Measurements from ENCODE around the gene B3GNT8. TPM values are rescaled to one million over a fixed set of nuclear protein-coding genes. Genes with fewer than 3 reads are reported as not detected.
A peak's percentile ranks its signal among the peaks of the same experiment; 100 is the strongest.

Gene B3GNT8
- total and polyA plus RNA-seq, 3 experiments from 2014 or later = 0.66 to 11.1 (median 0.91) TPM

DNA sequence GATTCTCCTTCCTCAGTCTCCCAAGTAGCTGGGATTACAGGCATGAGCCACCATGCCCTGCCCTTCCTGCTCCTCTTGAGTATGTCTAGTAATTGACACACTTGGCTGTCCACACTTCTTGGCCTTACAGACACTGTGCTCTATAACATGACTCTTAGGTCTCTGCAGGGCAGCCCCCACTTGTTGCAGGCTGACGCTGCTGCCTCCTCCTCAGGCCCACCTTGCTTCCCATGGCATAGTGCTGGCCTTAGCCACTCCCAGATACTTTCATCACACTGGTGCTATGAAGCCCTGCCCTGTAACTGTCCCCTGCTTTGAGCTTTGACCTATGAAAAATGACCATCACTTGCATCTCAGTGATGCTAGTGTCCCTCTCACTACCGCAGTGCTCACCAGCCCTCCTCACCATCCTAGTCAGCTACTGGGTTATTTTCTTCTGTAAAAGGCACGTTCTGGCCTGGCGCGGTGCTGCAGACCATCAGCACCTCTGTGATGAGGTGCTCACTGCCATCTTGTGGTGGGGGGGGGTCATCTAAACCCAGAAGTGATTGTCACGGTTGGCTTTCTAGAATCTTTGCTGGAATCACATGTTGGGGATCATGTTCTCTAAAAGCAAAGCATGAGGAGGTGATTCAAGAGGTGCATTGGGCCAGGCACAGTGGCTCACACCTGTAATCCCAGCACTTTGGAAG is 25.6 kb upstream of the B3GNT8 start:
- peaks cover 7 to 22% (median 18%) of the 10 kb centered on the region in 3 donors for H3K4me1 Mint-ChIP-seq
- H3K4me3 Mint-ChIP-seq = no peak overlapping the region
- peaks cover 13 to 14% of the 10 kb centered on the region in 2 donors for H3K27me3 Mint-ChIP-seq
- Histone ChIP-seq H3K9me3 (ENCODE audit: low read length) (no peaks in the 10 kb centered on the region), H3K27me3 (ENCODE audit: insufficient read depth, low read length, poor library complexity, severe bottlenecking) (no peaks in the 10 kb centered on the region), H3K27ac (ENCODE audit: low read depth, low read length) (no peak overlapping the region), H3K4me3 (ENCODE audit: low read length) (no peak overlapping the region), H3K4me1 (ENCODE audit: insufficient read depth, low read length) (peaks cover 20% of the 10 kb centered on the region), H3K36me3 (ENCODE audit: insufficient read depth, low read length) (no peaks in the 10 kb centered on the region)
- ChIA-PET CTCF (interaction anchor here (1.9 kb wide), 1 partner anchor 118 kb away, joined by 7 read pairs; no protein-coding TSS in a partner anchor), POLR2A (interaction anchor here (0.7 kb wide), 1 partner anchor 107 kb away, joined by 7 read pairs; no protein-coding TSS in a partner anchor)
- no peak for DNase-seq
- H3K36me3 Mint-ChIP-seq = no peaks in the 10 kb centered on the region
- H3K27ac Mint-ChIP-seq = no peak overlapping the region
- no peaks in the 10 kb centered on the region for H3K9me3 Mint-ChIP-seq

DNA sequence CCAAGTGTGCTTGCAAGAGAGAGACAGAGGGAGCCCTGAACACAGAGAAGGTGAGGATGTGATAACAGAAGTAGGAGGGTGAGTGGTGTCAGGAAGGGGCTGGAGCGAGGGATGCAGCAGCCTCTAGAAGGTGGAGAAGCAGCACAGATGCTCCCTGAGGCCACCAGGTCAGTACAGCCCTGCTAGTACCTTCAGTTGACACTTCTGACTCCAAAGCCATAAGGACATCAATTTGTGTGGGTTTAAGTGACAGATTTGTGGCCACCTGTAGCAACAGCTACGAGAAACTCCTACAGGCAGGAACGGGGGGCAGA is 22.6 kb upstream of the B3GNT8 start:
- ChIA-PET POLR2A (no interaction called here), CTCF (interaction anchor here (0.6 to 6.8 kb wide), 21 partner anchors 10 to 148 kb away, joined by 3 to 94 read pairs (median 6); partner anchors contain the start of genes B9D2, CEACAM21 and DMAC2)
- H3K27me3 ChIP-seq (ENCODE audit: insufficient read depth, low read length, poor library complexity, severe bottlenecking) = no peaks in the 10 kb centered on the region
- Mint-ChIP-seq H3K4me3 (no peak overlapping the region), H3K9me3 (no peaks in the 10 kb centered on the region), H3K27ac (peak overlapping the region in 1 of 8 donors; percentile 71), H3K27me3 (peaks cover 14 to 17% of the 10 kb centered on the region in 2 donors), H3K36me3 (no peaks in the 10 kb centered on the region), H3K4me1 (peaks cover 3 to 11% (median 6%) of the 10 kb centered on the region in 3 donors)
- H3K4me1 ChIP-seq (ENCODE audit: insufficient read depth, low read length) = peaks cover 5% of the 10 kb centered on the region
- no peaks in the 10 kb centered on the region for H3K9me3 ChIP-seq (ENCODE audit: low read length)
- no peak overlapping the region for H3K4me3 ChIP-seq (ENCODE audit: low read length)
- H3K27ac ChIP-seq (ENCODE audit: low read depth, low read length) = no peak overlapping the region
- DNase-seq = no peak
- no peaks in the 10 kb centered on the region for H3K36me3 ChIP-seq (ENCODE audit: insufficient read depth, low read length)

DNA sequence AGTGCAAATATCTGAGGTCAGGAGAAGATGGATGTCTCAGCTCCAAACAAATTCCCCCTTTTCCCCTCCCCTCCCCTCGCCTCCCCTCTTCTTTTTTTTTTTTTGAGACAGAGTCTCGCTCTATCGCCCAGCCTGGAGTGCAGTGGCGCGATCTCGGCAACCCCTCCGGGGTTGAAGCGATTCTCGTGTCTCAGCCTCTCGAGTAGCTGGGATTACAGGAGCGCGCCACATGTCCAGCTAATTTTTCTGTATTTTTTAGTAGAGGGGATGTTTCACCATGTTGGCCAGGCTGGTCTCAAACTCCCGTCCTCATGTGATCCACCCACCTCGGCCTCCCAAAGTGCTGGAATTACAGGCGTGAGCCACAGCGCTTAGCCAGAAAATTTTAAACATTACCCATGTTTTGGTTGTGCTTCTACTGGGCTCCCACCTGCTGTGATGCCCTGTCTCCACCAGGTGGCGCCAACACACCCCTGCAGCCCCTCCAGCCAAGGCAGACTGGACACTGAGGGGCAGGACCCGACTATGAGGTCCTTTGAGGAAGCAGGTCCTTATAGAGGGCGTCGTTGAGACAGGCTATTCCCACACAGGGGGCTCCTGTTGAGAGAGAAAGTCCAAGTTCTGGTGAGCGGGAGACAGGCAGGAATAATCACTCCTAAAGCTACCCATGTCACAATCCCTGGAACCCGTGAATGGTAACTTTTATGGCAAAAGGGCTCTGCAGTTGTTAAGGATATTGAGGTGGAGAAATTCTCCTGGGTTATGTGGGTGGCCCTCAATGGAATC is 22.1 kb upstream of the B3GNT8 start:
- Mint-ChIP-seq H3K9me3 (no peaks in the 10 kb centered on the region), H3K27ac (peak overlapping the region in 1 of 8 donors; percentile 26), H3K36me3 (no peaks in the 10 kb centered on the region), H3K4me1 (peaks cover 3 to 11% (median 6%) of the 10 kb centered on the region in 3 donors), H3K4me3 (peak overlapping the region; percentile 10 to 69 (median 62)), H3K27me3 (peaks cover 16 to 17% of the 10 kb centered on the region in 2 donors)
- ChIA-PET CTCF (interaction anchor here (0.6 to 6.8 kb wide), 33 partner anchors 10 to 785 kb away, joined by 3 to 94 read pairs (median 5); partner anchors contain the start of genes CEACAM21 and DMAC2), POLR2A (interaction anchor here (0.9 kb wide), 1 partner anchor 184 kb away, joined by 5 read pairs; no protein-coding TSS in a partner anchor)
- Histone ChIP-seq H3K27me3 (ENCODE audit: insufficient read depth, low read length, poor library complexity, severe bottlenecking) (no peaks in the 10 kb centered on the region), H3K36me3 (ENCODE audit: insufficient read depth, low read length) (no peaks in the 10 kb centered on the region), H3K4me3 (ENCODE audit: low read length) (peak overlapping the region; percentile 39), H3K27ac (ENCODE audit: low read depth, low read length) (no peak overlapping the region), H3K4me1 (ENCODE audit: insufficient read depth, low read length) (peaks cover 5% of the 10 kb centered on the region), H3K9me3 (ENCODE audit: low read length) (no peaks in the 10 kb centered on the region)
- DNase-seq = peak; percentile 54 to 76 (median 66)

DNA sequence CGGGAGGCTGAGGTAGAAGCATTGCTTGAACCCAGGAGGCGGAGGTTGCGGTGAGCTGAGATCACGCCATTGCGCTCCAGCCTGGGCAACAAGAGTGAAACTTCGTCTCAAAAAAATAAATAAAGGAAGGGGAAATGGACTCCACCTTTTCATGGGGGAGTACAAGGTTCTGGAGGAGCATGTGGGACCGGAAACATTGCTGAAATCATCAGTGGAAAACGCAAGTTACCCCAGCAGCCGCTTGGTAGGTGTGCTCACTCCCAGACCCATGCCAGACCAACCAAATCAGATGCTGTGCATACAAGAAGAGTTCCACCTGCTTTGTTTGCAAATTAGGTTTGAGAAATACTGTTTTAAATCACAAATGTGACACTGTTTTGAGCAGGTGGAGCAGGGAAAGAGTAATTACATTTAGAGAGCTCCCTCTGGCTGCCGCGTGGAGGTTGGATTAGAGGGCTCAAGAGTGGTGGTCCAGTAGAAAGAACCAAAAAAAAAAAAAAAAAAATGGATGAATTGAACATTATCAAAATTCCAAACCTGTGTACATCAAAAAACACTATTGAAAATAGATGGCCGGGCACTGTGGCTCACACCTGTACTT is 20.7 kb upstream of the B3GNT8 start:
- no peak overlapping the region for H3K27ac Mint-ChIP-seq
- no peaks in the 10 kb centered on the region for H3K36me3 ChIP-seq (ENCODE audit: insufficient read depth, low read length)
- no peaks in the 10 kb centered on the region for H3K36me3 Mint-ChIP-seq
- peaks cover 3 to 11% (median 6%) of the 10 kb centered on the region in 3 donors for H3K4me1 Mint-ChIP-seq
- H3K27me3 ChIP-seq (ENCODE audit: insufficient read depth, low read length, poor library complexity, severe bottlenecking) = no peaks in the 10 kb centered on the region
- H3K4me3 ChIP-seq (ENCODE audit: low read length) = no peak overlapping the region
- no peak for DNase-seq
- no peaks in the 10 kb centered on the region for H3K9me3 ChIP-seq (ENCODE audit: low read length)
- POLR2A ChIA-PET = no interaction called here
- no peak overlapping the region for H3K4me3 Mint-ChIP-seq
- peaks cover 5% of the 10 kb centered on the region for H3K4me1 ChIP-seq (ENCODE audit: insufficient read depth, low read length)
- CTCF ChIA-PET = interaction anchor here (1.3 to 6.8 kb wide), 12 partner anchors 8 to 784 kb away, joined by 3 to 94 read pairs (median 6); partner anchors contain the start of gene DMAC2
- H3K27ac ChIP-seq (ENCODE audit: low read depth, low read length) = no peak overlapping the region
- no peaks in the 10 kb centered on the region for H3K9me3 Mint-ChIP-seq
- peaks cover 25% of the 10 kb centered on the region in 2 donors for H3K27me3 Mint-ChIP-seq

DNA sequence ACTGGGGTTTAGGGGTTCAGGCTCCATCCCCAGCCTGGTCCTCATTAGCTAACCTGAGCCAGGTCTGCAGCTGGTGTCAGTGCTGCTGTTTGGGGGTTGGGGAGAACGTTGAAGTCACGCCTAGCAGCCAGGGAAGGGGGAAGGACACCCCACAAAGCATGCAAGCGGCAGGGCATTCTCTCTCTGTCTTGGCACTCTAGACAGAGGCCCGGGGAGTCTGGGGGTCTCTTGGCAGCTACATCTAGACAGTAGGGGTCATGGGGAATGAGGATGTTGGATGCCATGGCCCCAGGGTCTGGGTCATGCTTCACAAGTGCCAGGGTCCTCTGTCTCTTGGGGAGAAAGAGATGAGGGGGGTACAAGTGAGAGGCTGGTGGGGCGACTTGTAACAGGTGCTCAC is 18.4 kb upstream of the B3GNT8 start:
- Mint-ChIP-seq H3K27ac (no peak overlapping the region), H3K4me3 (no peak overlapping the region), H3K9me3 (no peaks in the 10 kb centered on the region), H3K36me3 (no peaks in the 10 kb centered on the region), H3K4me1 (peaks cover 3 to 11% (median 6%) of the 10 kb centered on the region in 3 donors), H3K27me3 (peaks cover 25 to 28% of the 10 kb centered on the region in 2 donors)
- Histone ChIP-seq H3K4me3 (ENCODE audit: low read length) (no peak overlapping the region), H3K4me1 (ENCODE audit: insufficient read depth, low read length) (peaks cover 5% of the 10 kb centered on the region), H3K9me3 (ENCODE audit: low read length) (no peaks in the 10 kb centered on the region), H3K36me3 (ENCODE audit: insufficient read depth, low read length) (no peaks in the 10 kb centered on the region), H3K27me3 (ENCODE audit: insufficient read depth, low read length, poor library complexity, severe bottlenecking) (no peaks in the 10 kb centered on the region), H3K27ac (ENCODE audit: low read depth, low read length) (no peak overlapping the region)
- ChIA-PET POLR2A (no interaction called here), CTCF (interaction anchor here (1.1 to 6.8 kb wide), 2 partner anchors 124 to 241 kb away, joined by 3 to 94 read pairs; no protein-coding TSS in a partner anchor)
- DNase-seq = no peak

DNA sequence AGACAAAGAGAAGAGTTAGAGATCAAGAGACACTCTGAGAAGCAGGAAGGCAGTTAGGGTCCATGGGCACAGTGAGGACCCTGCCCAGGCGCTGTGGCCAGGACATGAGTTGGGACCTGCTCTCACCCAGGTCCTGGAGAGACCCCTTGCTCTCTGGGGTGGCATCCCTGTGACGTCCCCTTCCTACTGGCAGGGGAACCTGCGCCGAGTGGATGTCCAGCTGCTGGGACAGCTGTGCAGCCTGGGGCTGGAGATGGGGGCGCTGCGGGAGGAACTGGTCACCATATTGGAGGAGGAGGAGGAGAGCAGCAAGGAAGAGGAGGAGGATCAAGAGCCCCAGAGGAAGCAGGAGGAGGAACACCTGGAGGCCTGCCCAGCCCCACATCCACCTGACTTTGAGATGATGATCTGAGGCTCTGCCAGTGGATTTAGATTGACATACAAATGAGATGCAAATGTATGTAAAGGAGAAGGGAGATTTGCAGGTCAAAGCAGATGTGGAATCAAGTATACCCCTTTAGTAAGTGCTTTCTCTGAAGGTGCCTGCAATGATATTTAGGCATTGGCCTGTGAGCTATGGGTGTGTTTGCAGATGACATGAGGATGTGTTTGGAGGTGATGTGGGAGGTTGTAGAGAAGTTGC is 16.8 kb upstream of the B3GNT8 start:
- Histone ChIP-seq H3K27ac (ENCODE audit: low read depth, low read length) (no peak overlapping the region), H3K27me3 (ENCODE audit: insufficient read depth, low read length, poor library complexity, severe bottlenecking) (no peaks in the 10 kb centered on the region), H3K36me3 (ENCODE audit: insufficient read depth, low read length) (no peaks in the 10 kb centered on the region), H3K4me1 (ENCODE audit: insufficient read depth, low read length) (peaks cover 14% of the 10 kb centered on the region), H3K4me3 (ENCODE audit: low read length) (no peak overlapping the region), H3K9me3 (ENCODE audit: low read length) (no peaks in the 10 kb centered on the region)
- CTCF ChIA-PET = no interaction called here
- Mint-ChIP-seq H3K27ac (no peak overlapping the region), H3K27me3 (peaks cover 24 to 28% of the 10 kb centered on the region in 2 donors), H3K36me3 (no peaks in the 10 kb centered on the region), H3K4me1 (peaks cover 0 to 1% (median 0%) of the 10 kb centered on the region in 3 donors), H3K9me3 (no peaks in the 10 kb centered on the region), H3K4me3 (peak overlapping the region in 1 of 7 donors; percentile 5)
- POLR2A ChIA-PET = no interaction called here
- no peak for DNase-seq

DNA sequence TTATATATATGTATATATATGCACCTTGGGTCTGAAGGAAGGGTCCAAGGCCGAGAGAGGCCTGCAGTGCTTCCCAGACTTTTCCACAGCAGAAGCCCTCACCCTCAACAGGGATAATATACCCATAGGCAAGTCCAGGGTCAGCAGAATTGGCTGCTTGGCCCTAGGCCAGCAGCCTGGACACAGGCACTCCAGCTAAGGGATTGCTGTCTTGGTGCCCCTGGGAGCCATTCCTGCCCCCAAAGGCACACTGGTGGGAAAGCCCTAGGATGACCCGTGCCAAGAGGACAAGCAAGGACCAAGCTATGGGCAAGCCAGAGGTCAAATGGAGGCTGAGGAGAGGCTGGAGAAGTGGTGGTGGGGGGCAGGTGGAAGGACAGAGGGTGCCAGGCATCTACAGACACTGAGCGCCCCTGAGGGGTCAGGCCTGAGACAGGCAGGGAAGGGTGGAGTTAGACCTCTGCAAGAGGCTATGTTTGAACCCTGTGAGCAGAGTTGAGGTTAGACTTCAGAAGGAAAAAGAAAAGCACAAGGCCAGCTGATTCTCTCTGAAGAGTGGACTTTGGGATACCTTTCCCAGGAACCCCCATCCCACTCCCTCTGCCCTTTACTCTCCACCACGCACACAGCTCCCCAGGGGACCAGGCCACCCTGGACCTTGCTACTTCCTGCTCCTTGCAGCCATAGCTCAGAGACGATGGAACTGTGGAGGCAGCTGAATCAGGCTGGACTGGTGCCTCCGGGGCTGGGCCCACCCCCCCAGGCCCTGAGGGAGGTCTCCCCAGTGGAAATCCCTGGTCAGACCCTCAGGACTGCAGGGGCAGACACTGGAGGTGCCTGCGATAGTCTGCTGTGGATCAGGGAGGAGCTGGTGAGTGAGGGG is 15.5 kb upstream of the B3GNT8 start, which contains the start of gene ERICH4:
Gene ERICH4, plus strand, starts transcription at position 684 of the 883 bp plus-strand sequence. Its CDS starts 14 bp downstream, at position 698.
- no peak within 1 kb of the TSS for H3K4me3 ChIP-seq (ENCODE audit: low read length)
- CTCF ChIA-PET = no interaction called here
- Mint-ChIP-seq H3K9me3 (no peaks in the 10 kb centered on the region), H3K4me1 (peaks cover 0 to 7% (median 3%) of the 10 kb centered on the region in 3 donors), H3K27me3 (peaks cover 17 to 24% of the 10 kb centered on the region in 2 donors), H3K27ac (peak within 1 kb of the TSS in 1 of 8 donors; percentile 13), H3K36me3 (peaks cover 0 to 9% (median 0%) of the 10 kb centered on the region in 3 donors), H3K4me3 (peak within 1 kb of the TSS in 1 of 7 donors; percentile 5)
- H3K4me1 ChIP-seq (ENCODE audit: insufficient read depth, low read length) = peaks cover 17% of the 10 kb centered on the region
- no peaks in the 10 kb centered on the region for H3K36me3 ChIP-seq (ENCODE audit: insufficient read depth, low read length)
- H3K9me3 ChIP-seq (ENCODE audit: low read length) = no peaks in the 10 kb centered on the region
- POLR2A ChIA-PET = interaction anchor here (0.6 kb wide), 1 partner anchor 169 kb away, joined by 3 read pairs; no protein-coding TSS in a partner anchor
- H3K27me3 ChIP-seq (ENCODE audit: insufficient read depth, low read length, poor library complexity, severe bottlenecking) = no peaks in the 10 kb centered on the region
- no peak within 1 kb of the TSS for H3K27ac ChIP-seq (ENCODE audit: low read depth, low read length)
- DNase-seq = no peak

Measured in CD8-positive, alpha-beta memory T cell (primary cell).